HEK293 (cell line): ENCODE results near the gene TLR2.

Source experiments
- CTCF ChIA-PET: fragments of 350-600 bp; formaldehyde crosslinking; extraction: SDS; loops from one replicate; lab custom pipeline; 2021; ENCODE audit warnings: antibody characterized with exemption; lab: Yijun Ruan, JAX
- POLR2A ChIA-PET: fragments of 300-600 bp; formaldehyde crosslinking; extraction: SDS; loops from one replicate; lab custom pipeline; 2020; ENCODE audit warnings: antibody characterized with exemption, inconsistent platforms; lab: Yijun Ruan, JAX
- H3K27ac ChIP-seq: fragments of 200-500 bp; sonication (Bioruptor generic); 2 replicates; pipeline ENCODE4 v1.5.1; 2014; ENCODE audit warnings: low read depth, low read length, control low read depth, inconsistent platforms; ENCODE audit errors: extremely low read depth
- H3K36me3 ChIP-seq, 2 experiments: fragments of 200-500 bp in 1 of 2; sonication (Bioruptor generic) in 1 of 2; 1 replicate in 1 of 2; 2 replicates in 1 of 2; pipeline ENCODE4 v1.5.1; 2014 to 2017; ENCODE audit warnings: inconsistent platforms in 2 of 2, low read length in 2 of 2; ENCODE audit not compliant: control insufficient read depth in 2 of 2, insufficient read depth in 1 of 2
- H3K4me1 ChIP-seq: fragments of 200-500 bp; sonication (Bioruptor generic); 2 replicates; pipeline ENCODE4 v1.5.1; 2014; ENCODE audit warnings: mild to moderate bottlenecking, low read length, inconsistent platforms; ENCODE audit not compliant: control insufficient read depth, insufficient read depth
- H3K4me3 ChIP-seq: 2 replicates; pipeline ENCODE4 v1.5.1; 2011; ENCODE audit warnings: low read depth, mild to moderate bottlenecking, control low read depth, low read length, moderate library complexity
- H3K9me3 ChIP-seq: fragments of 200-500 bp; sonication (Bioruptor generic); 2 replicates; pipeline ENCODE4 v1.5.1; 2014; ENCODE audit warnings: low read depth, low read length, inconsistent platforms; ENCODE audit not compliant: control insufficient read depth, insufficient read depth
- GLIS2 ChIP-seq: fragments of 450-650 bp; formaldehyde crosslinking; IDR thresholded peaks from 2 replicates; pipeline ENCODE4 v1.5.1; 2016; ENCODE audit warnings: missing biosample characterization, missing genetic modification characterization
- KLF16 ChIP-seq: fragments of 450-650 bp; formaldehyde crosslinking; IDR thresholded peaks from 2 replicates; pipeline ENCODE4 v1.5.1; 2017; ENCODE audit warnings: missing biosample characterization, missing genetic modification characterization
- OSR2 ChIP-seq: fragments of 450-650 bp; formaldehyde crosslinking; IDR thresholded peaks from 2 replicates; pipeline ENCODE4 v1.5.1; 2016; ENCODE audit warnings: missing biosample characterization, missing genetic modification characterization
- SETDB1 ChIP-seq: IDR thresholded peaks from one replicate; pipeline ENCODE4 v1.6.1; 2017; ENCODE audit warnings: mild to moderate bottlenecking, low read length, moderate library complexity, mixed read lengths; ENCODE audit not compliant: insufficient read length
- ZBTB17 ChIP-seq: fragments of 450-650 bp; formaldehyde crosslinking; IDR thresholded peaks from 2 replicates; pipeline ENCODE4 v1.5.1; 2016; ENCODE audit warnings: missing biosample characterization, missing genetic modification characterization
- ZBTB21 ChIP-seq: fragments of 450-650 bp; formaldehyde crosslinking; IDR thresholded peaks from 2 replicates; pipeline ENCODE4 v1.5.1; 2017; ENCODE audit warnings: missing biosample characterization, missing genetic modification characterization
- ZFHX2 ChIP-seq: fragments of 450-650 bp; formaldehyde crosslinking; conservative IDR thresholded peaks from 2 replicates; pipeline ENCODE4 v1.5.1; 2016; ENCODE audit warnings: missing biosample characterization, missing genetic modification characterization
- ZFP3 ChIP-seq: fragments of 450-650 bp; formaldehyde crosslinking; IDR thresholded peaks from 2 replicates; pipeline ENCODE4 v1.5.1; 2016; ENCODE audit warnings: low read depth, missing biosample characterization, missing genetic modification characterization
- ZNF114 ChIP-seq: fragments of 450-650 bp; formaldehyde crosslinking; IDR thresholded peaks from 2 replicates; pipeline ENCODE4 v1.5.0; 2017; ENCODE audit warnings: missing biosample characterization, missing genetic modification characterization
- ZNF140 ChIP-seq: fragments of 450-650 bp; formaldehyde crosslinking; IDR thresholded peaks from 2 replicates; pipeline ENCODE4 v1.5.1; 2016; ENCODE audit warnings: missing biosample characterization, missing genetic modification characterization
- ZNF169 ChIP-seq: fragments of 450-650 bp; formaldehyde crosslinking; IDR thresholded peaks from 2 replicates; pipeline ENCODE4 v1.5.1; 2016; ENCODE audit warnings: missing biosample characterization, missing genetic modification characterization
- ZNF19 ChIP-seq: fragments of 450-650 bp; formaldehyde crosslinking; IDR thresholded peaks from 2 replicates; pipeline ENCODE4; 2016; ENCODE audit warnings: missing biosample characterization, missing genetic modification characterization, low read depth
- ZNF366 ChIP-seq: fragments of 450-650 bp; formaldehyde crosslinking; conservative IDR thresholded peaks from 2 replicates; pipeline ENCODE4 v1.5.1; 2016; ENCODE audit warnings: missing biosample characterization, missing genetic modification characterization
- ZNF600 ChIP-seq: fragments of 450-650 bp; formaldehyde crosslinking; IDR thresholded peaks from 2 replicates; pipeline ENCODE4 v1.5.1; 2016; ENCODE audit warnings: missing biosample characterization, missing genetic modification characterization
- ZNF621 ChIP-seq: fragments of 450-650 bp; formaldehyde crosslinking; IDR thresholded peaks from 2 replicates; pipeline ENCODE4 v1.5.1; 2017; ENCODE audit warnings: missing biosample characterization, missing genetic modification characterization
- ZNF701 ChIP-seq: fragments of 450-650 bp; formaldehyde crosslinking; IDR thresholded peaks from 2 replicates; pipeline ENCODE4 v1.5.1; 2016; ENCODE audit warnings: missing biosample characterization, missing genetic modification characterization
- ZNF785 ChIP-seq: fragments of 450-650 bp; formaldehyde crosslinking; IDR thresholded peaks from 2 replicates; pipeline ENCODE4 v1.5.1; 2016; ENCODE audit warnings: missing biosample characterization, missing genetic modification characterization
- ZNF830 ChIP-seq: fragments of 450-650 bp; IDR thresholded peaks from 2 replicates; pipeline ENCODE4 v1.5.0; 2018; ENCODE audit warnings: missing biosample characterization, missing genetic modification characterization, low read depth, mild to moderate bottlenecking, moderate library complexity
- ZSCAN30 ChIP-seq: fragments of 450-650 bp; IDR thresholded peaks from 2 replicates; pipeline ENCODE4 v1.5.1; 2018; ENCODE audit warnings: missing biosample characterization, mild to moderate bottlenecking, missing genetic modification characterization, moderate library complexity
- TF ChIP-seq, protein P1 (sequence below): fragments of 450-650 bp; formaldehyde crosslinking; IDR thresholded peaks from 2 replicates; pipeline ENCODE4 v1.5.1; 2016; ENCODE audit warnings: missing biosample characterization, missing genetic modification characterization
- TF ChIP-seq, protein P2 (sequence below): fragments of 450-650 bp; formaldehyde crosslinking; IDR thresholded peaks from 2 replicates; pipeline ENCODE4 v1.5.1; 2016; ENCODE audit warnings: missing biosample characterization, missing genetic modification characterization
- TF ChIP-seq, protein P3 (sequence below): fragments of 450-650 bp; formaldehyde crosslinking; optimal IDR thresholded peaks from 2 replicates; pipeline ENCODE3; 2016; ENCODE audit warnings: missing biosample characterization, mild to moderate bottlenecking, missing genetic modification characterization
- TF ChIP-seq, protein P4 (sequence below): fragments of 450-650 bp; formaldehyde crosslinking; IDR thresholded peaks from 2 replicates; pipeline ENCODE4 v1.5.1; 2016; ENCODE audit warnings: missing biosample characterization, missing genetic modification characterization
- TF ChIP-seq, protein P5 (sequence below): fragments of 450-650 bp; formaldehyde crosslinking; IDR thresholded peaks from 2 replicates; pipeline ENCODE4 v1.5.1; 2016; ENCODE audit warnings: missing biosample characterization, missing genetic modification characterization, borderline replicate concordance

Gene TLR2

DNA sequence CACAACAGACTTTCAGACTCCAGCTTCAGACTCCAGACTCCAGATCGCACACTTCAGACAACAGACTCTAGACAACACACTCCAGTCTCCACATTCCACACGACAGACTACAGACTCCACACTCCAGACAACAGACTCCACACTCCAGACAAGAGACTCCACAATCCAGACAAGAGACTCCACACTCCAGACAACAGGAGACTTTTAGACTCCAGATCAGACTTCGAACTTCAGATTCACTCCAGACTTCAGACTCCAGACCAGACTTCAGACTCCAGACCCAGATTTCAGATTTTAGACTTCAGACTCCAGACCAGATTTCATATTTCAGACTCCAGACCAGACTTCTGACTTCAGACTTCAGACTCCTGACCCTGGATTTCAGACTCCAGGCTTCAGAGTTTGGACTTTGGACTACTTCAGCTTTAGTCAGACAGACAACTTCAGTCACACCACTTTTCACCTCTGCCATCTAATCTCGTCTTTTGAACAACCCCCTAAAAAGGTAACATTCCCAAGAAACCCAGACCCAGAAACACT is 29.0 kb upstream of the TLR2 start:
- Histone ChIP-seq H3K4me1 (no peaks in the 10 kb centered on the region), H3K9me3 (no peaks in the 10 kb centered on the region), H3K27ac (no peak overlapping the region), H3K4me3 (no peak overlapping the region), H3K36me3 (no peaks in the 10 kb centered on the region)
- POLR2A ChIA-PET: no interaction called here
- CTCF ChIA-PET: no interaction called here
- TF ChIP-seq ZFP3 (tag by site-specific recombination) (no peak), SETDB1 (peak; percentile 51), ZNF600 (tag by site-specific recombination) (peak; percentile 57; the same call in 1 of the 2 replicates), ZNF621 (tag by site-specific recombination) (no peak), ZBTB17 (tag by site-specific recombination) (peak; percentile 17; the same call in 1 of the 2 replicates)
- TF ChIP-seq, protein P1, sequence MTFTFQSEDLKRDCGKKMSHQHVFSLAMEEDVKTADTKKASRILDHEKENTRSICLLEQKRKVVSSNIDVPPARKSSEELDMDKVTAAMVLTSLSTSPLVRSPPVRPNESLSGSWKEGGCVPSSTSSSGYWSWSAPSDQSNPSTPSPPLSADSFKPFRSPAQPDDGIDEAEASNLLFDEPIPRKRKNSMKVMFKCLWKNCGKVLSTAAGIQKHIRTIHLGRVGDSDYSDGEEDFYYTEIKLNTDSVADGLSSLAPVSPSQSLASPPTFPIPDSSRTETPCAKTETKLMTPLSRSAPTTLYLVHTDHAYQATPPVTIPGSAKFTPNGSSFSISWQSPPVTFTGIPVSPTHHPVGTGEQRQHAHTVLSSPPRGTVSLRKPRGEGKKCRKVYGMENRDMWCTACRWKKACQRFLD (tag by site-specific recombination): no peak

DNA sequence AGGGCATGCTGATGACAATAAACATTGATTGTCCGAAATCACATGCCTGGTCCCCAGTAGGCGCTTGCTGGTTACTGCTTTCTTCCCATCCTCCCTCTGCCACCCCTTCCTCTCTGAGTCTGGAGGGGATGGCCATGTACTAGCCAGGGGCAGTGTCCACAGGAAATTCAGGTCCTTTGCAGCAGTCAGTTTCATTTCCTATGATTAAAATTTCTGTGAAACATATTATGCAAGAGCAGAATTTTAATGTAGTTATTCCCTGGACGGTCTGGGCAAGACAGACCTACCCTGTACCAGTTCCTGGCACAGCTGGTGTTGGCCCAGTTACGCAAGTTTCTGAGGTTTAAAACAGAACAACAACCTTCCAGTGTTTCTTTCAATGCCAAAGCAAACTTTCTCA is 28.2 kb upstream of the TLR2 start:
- Histone ChIP-seq H3K4me1 (no peaks in the 10 kb centered on the region), H3K4me3 (no peak overlapping the region), H3K36me3 (no peaks in the 10 kb centered on the region), H3K9me3 (no peaks in the 10 kb centered on the region), H3K27ac (no peak overlapping the region)
- no peak for TF ChIP-seq ZNF114 (tag by site-specific recombination)
- TF ChIP-seq OSR2: no peak
- no peak for TF ChIP-seq ZFHX2 (tag by site-specific recombination)
- no peak for TF ChIP-seq ZBTB21
- TF ChIP-seq ZNF169 (tag by site-specific recombination): no peak
- no peak for TF ChIP-seq ZNF830 (tag by site-specific recombination)
- no peak for TF ChIP-seq GLIS2 (tag by site-specific recombination)
- TF ChIP-seq ZNF366 (tag by site-specific recombination): no peak
- TF ChIP-seq ZFP3 (tag by site-specific recombination): no peak
- no peak for TF ChIP-seq ZNF701 (tag by site-specific recombination)
- TF ChIP-seq, protein P2, sequence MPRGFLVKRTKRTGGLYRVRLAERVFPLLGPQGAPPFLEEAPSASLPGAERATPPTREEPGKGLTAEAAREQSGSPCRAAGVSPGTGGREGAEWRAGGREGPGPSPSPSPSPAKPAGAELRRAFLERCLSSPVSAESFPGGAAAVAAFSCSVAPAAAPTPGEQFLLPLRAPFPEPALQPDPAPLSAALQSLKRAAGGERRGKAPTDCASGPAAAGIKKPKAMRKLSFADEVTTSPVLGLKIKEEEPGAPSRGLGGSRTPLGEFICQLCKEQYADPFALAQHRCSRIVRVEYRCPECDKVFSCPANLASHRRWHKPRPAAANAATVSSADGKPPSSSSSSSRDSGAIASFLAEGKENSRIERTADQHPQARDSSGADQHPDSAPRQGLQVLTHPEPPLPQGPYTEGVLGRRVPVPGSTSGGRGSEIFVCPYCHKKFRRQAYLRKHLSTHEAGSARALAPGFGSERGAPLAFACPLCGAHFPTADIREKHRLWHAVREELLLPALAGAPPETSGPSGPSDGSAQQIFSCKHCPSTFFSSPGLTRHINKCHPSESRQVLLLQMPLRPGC (tag by site-specific recombination): no peak
- no peak for TF ChIP-seq KLF16 (tag by site-specific recombination)
- TF ChIP-seq ZNF19: no peak
- TF ChIP-seq, protein P3, sequence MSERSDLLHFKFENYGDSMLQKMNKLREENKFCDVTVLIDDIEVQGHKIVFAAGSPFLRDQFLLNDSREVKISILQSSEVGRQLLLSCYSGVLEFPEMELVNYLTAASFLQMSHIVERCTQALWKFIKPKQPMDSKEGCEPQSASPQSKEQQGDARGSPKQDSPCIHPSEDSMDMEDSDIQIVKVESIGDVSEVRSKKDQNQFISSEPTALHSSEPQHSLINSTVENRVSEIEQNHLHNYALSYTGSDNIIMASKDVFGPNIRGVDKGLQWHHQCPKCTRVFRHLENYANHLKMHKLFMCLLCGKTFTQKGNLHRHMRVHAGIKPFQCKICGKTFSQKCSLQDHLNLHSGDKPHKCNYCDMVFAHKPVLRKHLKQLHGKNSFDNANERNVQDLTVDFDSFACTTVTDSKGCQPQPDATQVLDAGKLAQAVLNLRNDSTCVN: no peak
- TF ChIP-seq, protein P4, sequence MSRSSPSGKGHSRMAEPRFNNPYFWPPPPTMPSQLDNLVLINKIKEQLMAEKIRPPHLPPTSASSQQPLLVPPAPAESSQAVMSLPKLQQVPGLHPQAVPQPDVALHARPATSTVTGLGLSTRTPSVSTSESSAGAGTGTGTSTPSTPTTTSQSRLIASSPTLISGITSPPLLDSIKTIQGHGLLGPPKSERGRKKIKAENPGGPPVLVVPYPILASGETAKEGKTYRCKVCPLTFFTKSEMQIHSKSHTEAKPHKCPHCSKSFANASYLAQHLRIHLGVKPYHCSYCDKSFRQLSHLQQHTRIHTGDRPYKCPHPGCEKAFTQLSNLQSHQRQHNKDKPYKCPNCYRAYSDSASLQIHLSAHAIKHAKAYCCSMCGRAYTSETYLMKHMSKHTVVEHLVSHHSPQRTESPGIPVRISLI (tag by site-specific recombination): no peak
- TF ChIP-seq ZNF140 (tag by site-specific recombination): no peak
- TF ChIP-seq ZSCAN30 (tag by site-specific recombination): no peak
- TF ChIP-seq ZNF785 (tag by site-specific recombination): no peak
- TF ChIP-seq, protein P5, sequence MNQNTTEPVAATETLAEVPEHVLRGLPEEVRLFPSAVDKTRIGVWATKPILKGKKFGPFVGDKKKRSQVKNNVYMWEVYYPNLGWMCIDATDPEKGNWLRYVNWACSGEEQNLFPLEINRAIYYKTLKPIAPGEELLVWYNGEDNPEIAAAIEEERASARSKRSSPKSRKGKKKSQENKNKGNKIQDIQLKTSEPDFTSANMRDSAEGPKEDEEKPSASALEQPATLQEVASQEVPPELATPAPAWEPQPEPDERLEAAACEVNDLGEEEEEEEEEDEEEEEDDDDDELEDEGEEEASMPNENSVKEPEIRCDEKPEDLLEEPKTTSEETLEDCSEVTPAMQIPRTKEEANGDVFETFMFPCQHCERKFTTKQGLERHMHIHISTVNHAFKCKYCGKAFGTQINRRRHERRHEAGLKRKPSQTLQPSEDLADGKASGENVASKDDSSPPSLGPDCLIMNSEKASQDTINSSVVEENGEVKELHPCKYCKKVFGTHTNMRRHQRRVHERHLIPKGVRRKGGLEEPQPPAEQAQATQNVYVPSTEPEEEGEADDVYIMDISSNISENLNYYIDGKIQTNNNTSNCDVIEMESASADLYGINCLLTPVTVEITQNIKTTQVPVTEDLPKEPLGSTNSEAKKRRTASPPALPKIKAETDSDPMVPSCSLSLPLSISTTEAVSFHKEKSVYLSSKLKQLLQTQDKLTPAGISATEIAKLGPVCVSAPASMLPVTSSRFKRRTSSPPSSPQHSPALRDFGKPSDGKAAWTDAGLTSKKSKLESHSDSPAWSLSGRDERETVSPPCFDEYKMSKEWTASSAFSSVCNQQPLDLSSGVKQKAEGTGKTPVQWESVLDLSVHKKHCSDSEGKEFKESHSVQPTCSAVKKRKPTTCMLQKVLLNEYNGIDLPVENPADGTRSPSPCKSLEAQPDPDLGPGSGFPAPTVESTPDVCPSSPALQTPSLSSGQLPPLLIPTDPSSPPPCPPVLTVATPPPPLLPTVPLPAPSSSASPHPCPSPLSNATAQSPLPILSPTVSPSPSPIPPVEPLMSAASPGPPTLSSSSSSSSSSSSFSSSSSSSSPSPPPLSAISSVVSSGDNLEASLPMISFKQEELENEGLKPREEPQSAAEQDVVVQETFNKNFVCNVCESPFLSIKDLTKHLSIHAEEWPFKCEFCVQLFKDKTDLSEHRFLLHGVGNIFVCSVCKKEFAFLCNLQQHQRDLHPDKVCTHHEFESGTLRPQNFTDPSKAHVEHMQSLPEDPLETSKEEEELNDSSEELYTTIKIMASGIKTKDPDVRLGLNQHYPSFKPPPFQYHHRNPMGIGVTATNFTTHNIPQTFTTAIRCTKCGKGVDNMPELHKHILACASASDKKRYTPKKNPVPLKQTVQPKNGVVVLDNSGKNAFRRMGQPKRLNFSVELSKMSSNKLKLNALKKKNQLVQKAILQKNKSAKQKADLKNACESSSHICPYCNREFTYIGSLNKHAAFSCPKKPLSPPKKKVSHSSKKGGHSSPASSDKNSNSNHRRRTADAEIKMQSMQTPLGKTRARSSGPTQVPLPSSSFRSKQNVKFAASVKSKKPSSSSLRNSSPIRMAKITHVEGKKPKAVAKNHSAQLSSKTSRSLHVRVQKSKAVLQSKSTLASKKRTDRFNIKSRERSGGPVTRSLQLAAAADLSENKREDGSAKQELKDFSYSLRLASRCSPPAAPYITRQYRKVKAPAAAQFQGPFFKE (tag by site-specific recombination): no peak
- ChIA-PET POLR2A (no interaction called here), CTCF (no interaction called here)
